GM18505 (cell line): ENCODE measurements around the gene ITPR1.

Source experiments
- ATAC-seq: cut with Tn5 transposase; IDR thresholded peaks from one replicate; pipeline ENCODE4 v1.9.1; 2021; ENCODE audit not compliant: unreplicated experiment
- POLR2A ChIP-seq: IDR thresholded peaks from 4 replicates; pipeline ENCODE4 v1.6.1; 2011; ENCODE audit warnings: borderline replicate concordance; ENCODE audit not compliant: insufficient read depth, insufficient read length; ENCODE audit errors: extremely low read depth

ITPR1 gene

DNA sequence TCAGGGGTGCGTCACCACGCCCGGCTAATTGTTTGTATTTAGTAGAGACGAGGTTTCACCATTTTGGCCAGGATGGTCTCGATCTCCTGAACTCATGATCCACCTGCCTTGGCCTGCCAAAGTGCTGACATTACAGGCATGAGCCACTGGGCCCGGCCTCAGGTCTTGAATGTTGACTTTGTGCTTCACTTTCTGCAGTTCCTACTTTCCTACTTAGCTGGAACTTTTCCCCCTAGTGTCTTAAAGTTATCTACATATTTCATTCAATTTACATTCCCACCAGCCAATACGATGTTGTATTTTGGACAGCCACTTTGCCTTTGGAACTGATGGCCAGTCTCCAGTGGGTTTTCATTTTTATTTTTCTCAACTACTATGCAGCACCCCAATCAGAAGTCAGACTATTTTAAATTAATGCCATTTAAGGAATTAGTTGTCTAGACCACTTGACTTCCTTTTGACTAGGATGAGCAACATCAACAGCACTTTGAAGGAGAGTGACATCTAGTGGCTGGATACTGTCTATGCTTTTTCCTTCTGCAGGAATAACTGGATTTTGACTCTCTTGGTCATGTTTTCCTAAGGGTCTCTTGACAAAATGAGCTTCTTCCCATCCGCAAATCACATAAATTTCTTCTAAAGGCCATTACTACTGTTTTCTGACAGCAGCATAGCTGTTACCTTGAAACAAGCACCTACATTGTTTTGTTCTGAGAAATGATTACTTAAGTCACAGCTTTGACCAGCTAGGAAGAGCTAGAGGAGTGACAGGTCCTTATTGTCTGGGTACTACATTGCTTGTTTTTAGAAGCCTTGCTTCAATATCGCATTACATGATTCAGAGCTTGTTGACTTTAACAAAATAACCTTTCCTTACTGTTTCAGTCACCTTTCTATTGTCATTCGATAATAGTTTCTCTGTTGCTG, 140.2 kb downstream of the ITPR1 start:
- ATAC-seq: no peak
- no peak for TF ChIP-seq POLR2A

DNA sequence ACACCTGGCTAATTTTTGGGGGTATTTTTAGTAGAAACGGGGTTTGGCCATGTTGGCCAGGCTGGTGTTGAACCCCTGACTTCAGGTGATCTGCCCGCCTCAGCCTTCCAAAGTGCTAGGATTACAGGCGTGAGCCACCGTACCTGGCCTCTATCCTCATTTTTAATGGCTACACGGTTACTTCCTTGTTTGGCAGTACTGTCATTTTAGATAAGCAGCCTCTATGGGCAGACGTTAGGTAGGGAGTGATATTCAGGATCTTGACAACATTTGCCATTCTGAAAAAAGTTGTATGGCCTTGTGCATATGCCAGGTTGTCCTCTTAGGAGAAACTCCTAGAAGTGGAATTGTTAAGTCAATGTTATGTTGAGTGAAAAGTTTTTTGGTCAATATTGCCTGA, 141.7 kb downstream of the ITPR1 start:
- ATAC-seq: no peak
- TF ChIP-seq POLR2A: no peak

DNA sequence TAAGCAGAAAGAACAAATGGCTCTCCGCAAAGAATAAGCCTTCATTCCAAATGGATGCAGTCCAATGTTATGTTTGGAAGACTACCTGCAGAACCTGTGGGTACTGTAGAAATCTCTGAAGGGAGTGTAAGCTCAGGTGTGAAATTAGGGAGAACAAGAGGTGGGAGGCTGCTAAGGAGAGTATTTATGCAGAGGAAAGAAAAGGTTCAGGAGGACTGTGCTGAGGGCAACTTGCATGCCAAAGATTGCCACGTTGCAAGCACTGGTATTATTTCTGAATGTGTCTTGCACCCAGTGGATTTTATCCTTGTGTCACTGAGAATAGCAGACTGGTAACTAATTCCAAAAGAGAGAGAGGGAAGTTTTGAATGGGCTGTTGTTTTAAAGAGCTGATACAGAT, 144.1 kb downstream of the ITPR1 start:
- ATAC-seq: no peak
- TF ChIP-seq POLR2A: no peak

DNA sequence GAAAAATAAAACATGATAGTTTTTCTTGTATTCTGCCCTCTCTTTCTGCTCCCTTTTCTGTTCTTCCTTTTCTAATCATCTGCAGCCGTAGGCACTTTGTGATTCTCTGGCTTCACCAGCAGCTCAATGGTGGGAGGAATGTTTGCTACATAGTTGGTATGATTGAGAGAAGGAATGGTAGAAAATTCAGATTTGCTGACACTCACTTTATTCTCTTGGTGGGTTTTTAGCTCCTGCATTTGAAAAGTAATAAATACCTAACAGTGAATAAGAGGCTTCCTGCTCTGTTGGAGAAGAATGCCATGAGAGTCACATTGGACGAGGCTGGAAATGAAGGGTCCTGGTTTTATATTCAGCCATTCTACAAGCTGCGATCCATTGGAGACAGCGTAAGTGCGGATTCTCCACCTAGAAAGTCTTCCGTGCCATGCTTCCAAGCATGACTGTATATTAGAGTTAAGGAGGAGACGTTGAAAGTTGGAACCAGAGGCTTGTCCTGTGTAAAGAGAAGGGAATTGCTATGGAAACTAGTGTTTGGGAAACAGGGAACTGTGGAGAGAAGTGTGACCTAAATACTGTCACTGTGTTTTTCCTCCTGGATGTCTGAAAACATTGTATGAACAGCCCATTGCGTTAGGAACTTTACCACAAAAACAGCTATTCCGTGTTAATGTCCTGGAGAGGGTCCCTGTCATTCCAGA, 148.9 kb downstream of the ITPR1 start:
- no peak for TF ChIP-seq POLR2A
- ATAC-seq: no peak

DNA sequence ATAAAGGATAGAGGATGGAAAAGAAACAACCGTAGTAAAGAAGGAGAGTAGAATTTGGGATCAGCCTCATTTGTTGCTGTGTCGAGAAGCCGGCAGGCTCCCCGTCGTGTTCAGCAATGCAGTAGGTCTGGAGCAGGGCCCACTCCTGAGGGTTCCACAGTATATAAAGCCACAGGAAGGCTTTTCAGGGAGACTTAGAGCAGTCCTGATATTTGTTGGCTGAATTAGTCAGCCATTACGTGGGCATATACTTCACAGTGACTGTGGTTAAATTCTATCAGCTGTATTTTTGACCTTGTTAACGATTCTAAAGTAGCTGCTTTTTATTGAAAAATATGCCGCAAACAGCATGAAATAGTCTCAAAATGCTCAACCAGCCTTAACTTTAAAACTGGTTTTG, 149.5 kb downstream of the ITPR1 start:
- TF ChIP-seq POLR2A: no peak
- no peak for ATAC-seq

DNA sequence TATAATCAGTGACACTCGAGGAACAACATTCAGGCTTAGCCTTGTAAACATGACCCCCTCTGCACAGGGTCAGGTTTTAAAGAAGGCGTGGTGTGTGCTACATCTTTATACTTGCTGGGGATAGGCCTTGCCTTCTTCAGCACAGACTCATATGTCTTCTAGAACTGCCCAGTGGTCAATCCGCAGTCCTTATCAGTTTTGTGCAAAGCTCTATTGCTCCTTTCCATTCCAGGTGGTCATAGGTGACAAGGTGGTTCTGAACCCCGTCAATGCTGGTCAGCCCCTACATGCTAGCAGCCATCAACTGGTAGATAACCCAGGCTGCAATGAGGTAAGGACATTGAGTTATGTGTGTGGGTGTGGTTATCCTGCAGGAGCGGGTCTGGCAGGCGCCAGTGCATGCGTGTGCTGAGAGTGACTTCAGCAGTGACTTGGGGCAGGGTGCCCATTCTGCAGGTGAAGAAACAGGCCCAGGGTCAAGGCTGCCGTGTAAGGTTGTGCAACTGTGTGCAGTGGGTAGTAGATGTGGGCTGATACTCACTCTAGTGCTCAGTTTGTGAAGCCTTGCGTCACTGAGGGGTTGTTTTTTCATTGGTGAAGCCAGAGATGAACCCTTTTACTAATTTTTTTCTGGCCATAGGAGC, 150.9 kb downstream of the ITPR1 start:
- no peak for ATAC-seq
- TF ChIP-seq POLR2A: no peak

DNA sequence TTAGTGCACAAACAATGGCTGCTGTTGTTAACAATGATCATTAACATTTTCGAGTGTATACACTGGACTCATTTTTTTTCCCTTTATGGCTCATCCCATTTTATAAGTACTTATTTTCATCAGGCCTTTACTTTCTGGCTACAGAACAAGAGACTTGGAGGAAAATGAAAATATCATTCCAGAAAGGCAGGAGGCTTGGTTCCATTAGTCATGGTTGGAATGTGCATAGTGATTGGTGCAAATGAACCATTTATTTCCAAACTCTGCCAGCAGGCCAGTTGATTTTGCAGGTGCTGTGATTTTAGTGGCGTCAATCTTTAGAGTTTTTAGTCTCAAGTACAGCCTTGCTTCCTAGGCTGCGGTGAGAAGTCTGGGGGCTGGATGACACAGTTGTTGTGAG, 151.8 kb downstream of the ITPR1 start:
- TF ChIP-seq POLR2A: no peak
- ATAC-seq: no peak

DNA sequence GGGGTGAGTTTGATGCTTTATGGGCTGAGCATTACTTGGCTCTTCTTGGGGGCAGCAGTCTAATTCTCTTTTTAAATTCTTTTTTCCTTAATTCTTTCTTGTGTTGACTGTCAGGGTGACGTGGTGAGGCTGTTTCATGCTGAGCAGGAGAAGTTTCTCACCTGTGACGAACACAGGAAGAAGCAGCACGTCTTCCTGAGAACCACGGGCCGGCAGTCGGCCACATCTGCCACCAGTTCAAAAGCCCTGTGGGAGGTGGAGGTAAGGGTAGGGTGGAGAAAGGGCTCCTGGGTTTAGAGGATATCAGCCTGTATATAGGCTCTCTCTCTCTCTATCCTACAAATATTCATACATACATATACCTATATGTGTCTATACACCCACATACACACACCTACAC, 152.3 kb downstream of the ITPR1 start:
- TF ChIP-seq POLR2A: no peak
- ATAC-seq: no peak

DNA sequence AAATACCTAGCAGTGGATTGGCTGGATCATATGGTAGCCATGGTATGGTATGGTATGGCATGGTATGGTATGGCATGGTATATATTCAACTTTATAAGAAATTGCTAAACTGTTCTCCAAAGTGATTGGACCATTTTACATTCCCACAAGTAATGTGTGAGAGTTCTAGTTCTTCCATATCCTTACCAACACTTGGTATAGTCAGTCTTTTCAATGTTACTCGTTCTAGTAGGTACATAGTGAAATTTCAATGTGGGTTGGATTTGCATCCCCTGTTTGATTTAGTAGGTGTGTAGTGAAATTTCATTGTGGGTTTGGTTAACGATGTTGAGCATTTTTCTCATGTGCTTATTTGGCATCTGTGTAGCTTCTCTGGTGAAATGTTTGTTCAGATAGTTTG, 154.3 kb downstream of the ITPR1 start:
- no peak for TF ChIP-seq POLR2A
- ATAC-seq: no peak

DNA sequence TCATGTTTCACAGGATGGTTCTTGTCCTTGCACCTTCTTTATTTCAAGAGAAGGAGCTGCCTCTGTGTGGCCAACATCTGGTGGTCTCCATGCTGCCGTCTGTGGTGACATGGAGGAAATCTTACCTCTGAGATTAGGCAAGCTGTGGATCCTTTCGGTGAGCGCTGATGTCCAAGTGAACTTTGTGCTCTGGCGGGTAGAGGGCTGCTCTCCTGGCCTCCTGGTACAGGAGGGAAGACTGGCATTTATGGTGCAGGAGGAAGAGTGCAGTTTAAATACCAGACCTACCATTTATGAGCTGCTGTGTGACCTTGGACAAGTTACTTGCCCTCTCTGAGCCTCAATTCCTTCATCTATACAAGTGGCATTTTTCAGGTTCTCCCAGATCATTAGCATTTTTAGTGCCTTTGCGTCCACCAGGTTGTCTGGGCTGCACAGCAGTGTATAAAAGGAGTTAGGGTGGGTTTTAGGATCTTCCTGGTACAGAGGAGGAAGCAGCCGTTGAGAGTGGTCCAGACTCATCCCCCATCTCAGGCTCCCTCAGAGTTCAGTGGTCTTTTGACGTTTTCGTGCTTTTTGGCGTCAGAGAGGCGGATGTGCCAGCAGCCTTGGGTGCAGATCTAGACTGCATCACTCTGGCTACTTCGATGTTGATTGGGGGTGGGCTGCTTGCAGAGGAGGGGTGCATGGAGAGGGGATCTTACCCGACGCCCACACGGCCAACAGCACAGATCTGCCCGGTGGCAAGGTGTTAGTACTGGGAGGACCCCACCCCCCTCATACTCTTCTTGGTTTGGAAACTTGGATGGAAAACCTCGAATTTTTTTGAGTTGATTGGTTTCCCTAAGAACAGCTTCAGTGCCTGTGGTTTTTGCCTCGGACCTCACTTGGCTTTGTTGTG, 162.2 kb downstream of the ITPR1 start:
- TF ChIP-seq POLR2A: no peak
- no peak for ATAC-seq

DNA sequence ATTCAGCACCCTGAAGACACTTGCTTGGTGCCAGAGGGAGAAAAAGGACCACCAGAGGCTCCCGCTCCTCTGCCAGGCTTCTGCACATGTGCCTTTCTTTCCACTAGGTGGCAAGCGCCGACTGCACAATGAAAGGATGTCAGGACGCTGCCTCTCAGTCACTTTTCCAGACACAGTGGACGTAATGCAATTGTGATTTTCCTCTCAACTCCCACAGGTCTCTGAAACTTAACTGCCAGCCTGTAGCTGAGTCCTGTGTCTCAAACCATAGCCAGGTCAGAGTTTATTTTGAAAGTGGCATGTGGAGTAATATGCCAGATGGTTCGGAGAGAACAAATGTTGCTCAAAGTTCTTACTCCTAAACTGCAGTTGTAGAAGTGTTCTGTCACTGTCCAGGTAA, 162.9 kb downstream of the ITPR1 start:
- no peak for TF ChIP-seq POLR2A
- no peak for ATAC-seq

DNA sequence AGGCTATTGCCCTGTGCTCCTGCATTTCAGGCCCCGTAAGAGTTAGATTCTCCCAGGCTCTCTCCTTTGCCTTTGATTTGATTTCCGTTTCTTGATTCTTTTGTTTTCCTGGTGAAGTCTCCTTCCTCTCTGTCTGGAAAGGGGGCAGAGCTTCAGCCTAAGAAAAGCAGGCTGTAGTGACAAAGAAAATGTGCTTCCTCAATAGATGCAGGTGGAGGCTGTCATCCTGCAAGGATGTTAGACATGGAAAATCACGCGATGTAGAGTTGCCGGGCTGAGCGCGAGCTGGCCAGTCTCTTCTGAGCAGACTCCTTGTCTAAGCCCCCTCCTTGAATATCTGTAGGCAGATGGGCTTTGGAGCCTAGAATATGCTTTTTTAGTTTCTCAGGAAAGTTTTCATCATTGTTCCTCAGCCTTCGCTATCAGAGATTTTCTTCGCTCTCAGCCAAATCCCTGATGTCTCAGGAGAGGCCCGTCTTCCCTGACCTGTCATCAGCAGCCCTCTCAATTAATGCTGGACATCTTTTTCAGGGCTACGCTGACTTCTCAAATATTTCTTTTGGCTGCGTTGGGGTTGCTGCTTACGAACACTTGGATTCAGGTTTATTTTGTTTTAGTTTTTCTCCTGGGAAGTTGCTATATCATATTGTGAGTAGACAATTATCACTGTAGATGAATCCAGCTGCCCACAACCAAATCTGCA, 163.6 kb downstream of the ITPR1 start:
- TF ChIP-seq POLR2A: no peak
- ATAC-seq: no peak
